Measurements from ENCODE around the gene GPC6.

Gene GPC6

DNA sequence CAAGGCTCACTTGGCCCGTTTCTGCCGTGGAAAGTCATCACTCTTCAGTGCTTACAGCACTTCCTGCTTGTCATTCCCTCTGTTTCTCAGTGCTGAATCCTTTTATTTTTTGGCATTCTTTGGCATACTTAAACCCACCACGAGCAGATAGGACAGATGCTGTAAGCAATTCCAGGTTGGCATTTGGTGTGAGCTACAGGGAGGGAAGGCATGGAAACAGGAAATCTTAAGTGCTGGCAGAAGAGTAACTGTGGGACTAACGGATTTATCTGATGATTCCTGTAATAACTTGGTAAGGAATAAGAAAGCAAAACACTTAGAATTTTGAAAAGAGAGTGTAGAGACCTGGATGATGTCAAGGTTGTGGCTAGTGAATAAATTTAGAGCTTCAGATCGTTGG lies 273.4 kb downstream of the GPC6 start:
- no peak for DNase-seq (ENCODE audit: low read depth in 2 of 2)

DNA sequence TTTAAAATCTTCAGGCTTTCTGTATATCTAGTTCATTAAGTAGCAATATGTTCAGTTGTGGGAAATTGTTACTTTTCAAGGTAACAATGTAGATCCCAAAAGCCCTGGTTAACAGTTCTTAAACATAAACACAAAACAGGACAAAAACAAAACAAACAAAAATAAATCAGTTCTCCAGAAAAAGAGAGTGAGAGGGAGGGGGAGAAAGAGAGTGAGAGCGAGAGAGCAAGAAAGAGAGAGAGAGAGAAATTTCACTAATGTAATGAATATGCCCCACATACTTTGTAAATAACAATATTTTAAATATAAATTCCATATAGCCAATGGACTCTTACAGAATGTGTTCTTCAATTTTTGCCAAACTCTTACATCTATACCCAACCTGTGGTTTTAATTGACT lies 275.5 kb downstream of the GPC6 start:
- DNase-seq (ENCODE audit: low read depth in 2 of 2), result no peak

DNA sequence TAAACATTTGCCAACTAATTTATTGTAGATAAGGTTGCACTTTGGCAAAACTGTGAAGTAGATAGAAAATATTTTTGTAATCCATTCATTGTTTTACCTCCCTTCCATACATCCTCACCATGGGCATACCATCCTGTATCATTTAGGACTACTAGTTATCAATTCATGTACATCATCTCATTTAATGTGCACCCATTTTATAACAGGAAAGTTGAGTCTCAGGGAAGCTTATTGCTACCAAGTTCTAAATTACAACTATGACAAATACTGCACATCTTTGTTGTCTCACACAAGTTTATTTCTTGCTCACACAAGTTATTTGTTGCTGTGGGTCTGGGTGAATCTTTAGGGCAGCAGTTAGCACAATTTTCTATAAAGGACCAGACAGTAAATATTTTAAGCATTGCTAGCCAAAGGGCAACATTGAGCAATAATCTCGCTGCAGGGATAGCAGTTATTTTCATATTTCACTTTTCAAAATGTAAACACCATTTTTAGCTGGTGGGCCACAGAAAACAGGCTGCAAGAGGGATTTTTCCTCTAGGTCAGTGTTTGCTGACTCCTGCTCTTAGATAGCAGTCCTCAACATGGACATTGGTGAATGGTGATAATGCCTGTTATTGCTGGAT lies 276.5 kb downstream of the GPC6 start:
- no peak for DNase-seq (ENCODE audit: low read depth in 2 of 2)

DNA sequence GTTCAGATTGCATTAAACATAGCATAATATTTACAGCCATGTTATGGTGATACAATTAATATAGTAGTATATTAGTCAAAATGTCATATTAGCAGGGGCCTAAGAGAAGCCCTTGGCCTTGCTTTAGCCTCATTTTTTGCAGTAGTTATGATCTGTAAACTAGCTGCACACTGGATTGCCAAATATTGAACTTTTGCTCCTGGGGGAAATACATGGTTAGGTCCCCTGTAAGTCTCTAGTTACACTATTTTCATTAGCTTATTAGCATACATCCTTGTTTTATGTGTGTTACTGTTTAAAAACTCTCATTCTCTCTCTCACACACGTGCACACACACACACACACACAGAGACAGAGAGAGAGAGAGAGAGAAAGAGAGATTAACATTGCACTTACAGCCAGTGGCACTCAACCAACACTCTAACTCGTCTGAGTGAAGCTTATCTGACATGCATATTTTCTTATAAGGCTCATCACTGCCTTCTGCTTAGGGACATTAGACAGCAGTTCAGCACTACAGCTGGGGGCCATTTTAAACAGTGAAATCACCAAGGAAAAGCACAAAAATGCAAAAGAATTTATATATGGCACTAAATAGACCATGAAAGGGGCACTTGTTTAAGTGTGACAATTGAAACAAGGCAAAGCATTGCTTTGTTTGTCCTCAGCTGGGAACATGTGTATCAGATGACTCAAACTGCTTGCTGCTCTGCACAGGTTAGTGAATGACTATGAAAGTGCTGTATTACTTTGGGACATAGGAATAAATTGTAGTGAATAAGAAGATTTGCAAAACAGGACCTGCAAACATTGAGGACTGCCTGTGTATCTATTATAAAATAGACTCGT lies 278.7 kb downstream of the GPC6 start:
- no peak for DNase-seq (ENCODE audit: low read depth in 2 of 2)

DNA sequence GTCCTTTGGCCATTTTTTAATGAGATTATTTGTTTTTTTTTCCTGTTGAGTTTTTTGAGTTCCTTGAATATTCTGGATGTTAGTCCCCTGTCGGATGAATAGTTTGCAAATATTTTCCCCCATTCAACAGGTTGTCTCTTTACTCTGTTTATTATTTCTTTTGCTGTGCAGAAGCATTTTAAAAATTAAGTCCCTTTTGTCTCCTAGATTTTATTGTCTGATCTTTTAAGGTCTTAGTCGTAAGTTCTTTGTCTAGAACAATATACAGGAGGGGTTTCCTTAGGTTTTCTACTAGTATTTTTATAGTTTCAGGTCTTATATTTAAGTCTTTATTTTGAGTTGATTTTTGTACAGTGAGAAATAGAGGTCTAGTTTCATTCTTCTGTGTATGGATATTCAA lies 284.4 kb downstream of the GPC6 start:
- no peak for DNase-seq (ENCODE audit: low read depth in 2 of 2)

DNA sequence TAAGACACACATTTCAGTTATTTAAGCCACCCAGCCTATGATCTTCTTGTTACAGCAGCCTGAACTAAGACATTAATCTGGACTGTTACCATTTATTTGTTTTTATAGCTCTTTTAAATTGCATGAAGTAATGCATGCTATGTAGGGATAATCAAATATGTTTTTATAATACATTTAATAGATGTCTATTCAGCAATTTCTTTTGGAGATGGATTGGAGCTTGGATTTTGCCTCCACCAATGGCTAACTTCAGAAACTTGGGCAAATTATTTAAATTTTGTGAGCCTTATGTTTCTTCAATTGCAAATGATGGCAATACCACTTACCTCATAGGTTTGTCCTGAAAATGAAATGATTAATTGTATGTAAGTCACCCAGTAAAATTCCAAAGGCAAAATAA lies 288.7 kb downstream of the GPC6 start:
- DNase-seq (ENCODE audit: low read depth in 2 of 2), result no peak

DNA sequence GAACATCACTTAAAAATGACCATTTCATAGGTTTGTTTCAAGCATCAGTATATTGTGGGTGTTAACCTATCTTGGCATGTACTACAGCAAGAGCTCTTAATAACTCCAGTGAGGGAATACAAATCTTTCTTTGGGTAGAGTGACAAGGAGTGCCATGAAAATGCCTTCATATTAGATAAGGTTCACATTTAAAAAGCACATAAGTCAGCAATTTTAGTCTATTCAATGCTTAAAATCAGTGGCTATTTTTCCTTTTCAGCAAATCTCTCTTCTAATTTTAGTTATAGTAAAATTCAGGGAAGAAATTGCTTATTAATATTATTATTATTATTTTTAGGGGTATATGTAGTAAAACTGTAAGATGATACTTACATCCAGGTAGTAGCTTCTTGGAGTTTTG lies 291.1 kb downstream of the GPC6 start:
- DNase-seq (ENCODE audit: low read depth in 2 of 2), result no peak

DNA sequence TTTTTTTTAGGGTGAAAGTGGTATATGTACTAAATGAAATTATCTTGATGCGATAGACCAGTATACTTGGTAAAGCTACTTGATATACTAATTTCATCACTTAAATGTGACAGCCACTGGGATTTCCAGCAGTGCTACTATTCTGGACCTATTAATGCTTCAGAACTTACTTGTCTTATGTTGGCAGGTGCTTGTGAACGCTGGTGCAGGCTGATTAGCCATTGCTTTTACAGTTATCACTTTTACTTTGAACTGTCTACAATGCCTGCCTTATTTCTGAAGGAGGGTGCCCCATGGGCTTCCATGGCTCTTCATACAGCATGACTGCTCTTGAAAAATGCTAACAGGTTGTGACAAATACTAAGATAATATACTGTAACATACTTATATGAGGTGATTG lies 294.7 kb downstream of the GPC6 start:
- DNase-seq (ENCODE audit: low read depth in 2 of 2), result no peak

DNA sequence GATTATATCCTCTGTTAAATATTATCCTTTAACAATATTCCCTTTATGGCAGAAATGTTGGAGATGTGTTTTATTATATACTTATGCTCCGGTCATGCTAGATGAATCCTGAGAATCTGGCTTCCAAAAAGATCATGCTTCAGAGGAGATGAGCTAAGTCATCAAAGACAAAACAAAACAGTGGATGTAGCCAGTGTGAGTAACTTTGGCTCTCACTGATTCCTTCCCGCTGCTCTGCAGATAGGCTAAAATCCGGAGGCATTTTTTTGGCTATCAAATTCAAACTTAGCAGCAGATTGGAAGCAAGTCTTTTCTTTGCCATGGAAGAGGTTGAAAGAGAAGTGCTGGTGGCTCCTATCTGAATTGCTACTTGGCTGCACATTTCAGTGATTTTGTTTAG lies 295.9 kb downstream of the GPC6 start:
- no peak for DNase-seq (ENCODE audit: low read depth in 2 of 2)

DNA sequence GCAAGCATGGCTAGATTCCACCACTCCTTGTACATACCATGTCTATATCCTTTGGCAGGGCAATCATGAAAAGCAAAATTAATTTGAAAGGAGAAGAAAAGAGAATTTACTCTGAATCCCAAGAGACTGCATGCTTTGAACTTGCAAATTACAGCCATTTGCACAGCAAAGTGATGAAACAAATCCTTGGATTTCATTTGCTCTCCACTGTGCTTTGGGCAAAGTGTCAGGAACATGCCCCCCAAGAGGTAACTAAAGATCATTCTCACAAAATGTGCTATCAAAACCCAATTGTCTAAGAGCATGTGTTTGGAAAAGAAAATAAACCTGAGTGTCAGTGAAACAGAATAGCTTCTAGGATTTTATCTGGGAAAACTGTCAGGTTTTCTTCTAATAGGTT lies 298.5 kb downstream of the GPC6 start:
- DNase-seq (ENCODE audit: low read depth in 2 of 2), result no peak

DNA sequence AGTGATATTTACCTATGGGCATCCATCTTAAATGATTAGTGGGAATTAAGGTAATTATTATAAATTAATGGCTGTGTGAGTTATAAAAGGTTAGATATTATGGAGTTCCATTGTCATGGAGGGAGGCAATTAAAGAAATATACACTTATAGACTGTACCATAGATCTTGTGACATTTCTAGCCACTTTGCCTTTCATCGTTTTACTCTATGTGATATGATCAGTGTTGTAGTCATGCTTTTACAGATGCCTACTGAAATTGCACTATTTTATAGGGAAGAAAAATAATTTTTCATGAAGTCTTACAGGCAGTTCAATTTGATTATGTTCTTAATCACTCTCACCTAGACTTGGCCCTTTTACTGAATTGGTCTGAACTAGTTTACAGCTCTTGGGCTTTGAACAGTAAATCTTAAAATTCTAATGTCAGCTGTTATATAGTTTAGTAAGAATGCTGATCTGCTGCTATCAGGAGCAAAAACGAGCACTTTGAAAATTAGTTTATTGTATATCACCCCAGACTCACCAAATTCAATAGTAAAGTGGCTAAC lies 301.2 kb downstream of the GPC6 start:
- DNase-seq (ENCODE audit: low read depth in 2 of 2), result no peak

DNA sequence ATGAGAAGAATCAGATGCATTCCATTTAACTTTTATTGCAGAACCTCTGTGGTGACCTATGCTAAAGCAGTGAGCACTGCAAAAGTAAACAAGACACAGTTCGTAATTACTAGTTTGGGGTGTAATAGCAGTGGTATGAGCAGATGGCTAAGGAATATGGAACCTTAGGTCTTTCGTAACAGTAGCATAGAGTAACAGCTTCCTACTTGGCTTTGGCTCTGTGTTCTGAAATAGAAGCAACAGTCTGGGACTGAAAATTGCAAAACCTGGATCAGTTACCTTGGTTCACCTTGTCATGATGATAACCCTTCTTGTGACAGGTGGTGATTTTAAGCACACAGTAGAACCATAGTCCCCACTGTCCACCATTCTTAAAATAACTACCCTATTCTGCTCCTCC lies 303.4 kb downstream of the GPC6 start:
- DNase-seq (ENCODE audit: low read depth in 2 of 2), result no peak

DNA sequence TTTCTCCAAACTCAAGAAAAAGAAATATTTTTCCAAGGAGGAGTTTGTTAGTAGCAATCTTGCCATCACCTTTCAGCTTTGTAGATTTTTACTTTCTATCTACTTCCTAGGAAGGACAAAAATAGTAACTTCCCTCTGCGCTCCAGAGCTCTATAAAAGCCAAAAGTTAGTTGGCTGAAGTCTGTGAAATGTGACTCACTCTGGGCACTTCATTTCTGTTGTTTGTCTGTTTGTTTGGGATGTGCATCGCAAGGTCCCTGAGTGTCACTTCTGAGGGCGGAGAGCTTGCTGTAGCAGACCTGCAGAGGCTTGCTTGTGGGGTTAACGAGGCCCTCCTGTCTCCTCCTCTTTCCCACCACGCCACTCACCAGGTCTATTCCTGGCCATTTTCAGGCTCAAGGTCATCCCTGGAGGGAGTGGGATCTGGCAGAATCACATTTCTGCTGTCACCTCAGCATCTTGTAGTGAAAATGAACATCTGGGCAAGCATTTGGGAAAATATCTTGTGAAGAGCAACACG lies 307.6 kb downstream of the GPC6 start:
- DNase-seq (ENCODE audit: low read depth in 2 of 2), result no peak

DNA sequence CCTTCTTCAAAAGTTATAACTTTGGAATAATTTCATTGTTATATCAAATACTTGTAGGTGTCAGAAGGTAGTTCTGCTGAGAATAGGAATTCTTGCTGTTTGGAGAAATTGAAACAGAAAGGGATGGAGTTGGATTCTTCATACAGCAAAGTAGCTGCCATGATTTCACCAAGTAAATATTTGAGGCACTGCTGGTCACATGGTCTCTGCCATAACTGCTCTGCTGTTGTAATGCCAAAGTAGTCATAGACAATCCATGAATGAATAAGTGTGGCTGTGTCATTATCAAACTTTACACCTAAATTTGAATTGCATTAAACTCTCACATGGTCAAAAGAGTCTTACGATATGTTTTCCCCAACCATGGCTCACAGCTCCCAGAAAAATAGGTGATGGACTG lies 308.6 kb downstream of the GPC6 start:
- DNase-seq (ENCODE audit: low read depth in 2 of 2), result no peak

DNA sequence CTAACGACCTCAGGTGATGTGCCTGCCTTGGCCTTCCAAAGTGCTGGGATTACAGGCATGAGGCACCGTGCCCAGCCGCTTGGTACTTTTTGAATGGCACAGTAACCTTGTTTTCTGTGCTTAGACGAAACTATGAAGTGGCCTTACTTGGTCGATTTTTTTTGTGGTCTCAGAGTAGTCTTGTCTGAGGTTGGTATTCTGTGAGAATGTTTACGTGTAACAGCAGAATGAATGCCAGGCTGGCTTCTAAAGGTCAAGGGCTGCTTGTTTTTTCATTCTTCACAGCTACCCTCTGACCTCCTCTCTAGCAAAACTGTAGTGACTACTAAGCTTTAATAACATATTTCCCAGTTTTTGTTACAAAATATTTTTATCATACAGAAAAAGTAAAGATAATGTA lies 313.3 kb downstream of the GPC6 start:
- no peak for DNase-seq (ENCODE audit: low read depth in 2 of 2)

DNA sequence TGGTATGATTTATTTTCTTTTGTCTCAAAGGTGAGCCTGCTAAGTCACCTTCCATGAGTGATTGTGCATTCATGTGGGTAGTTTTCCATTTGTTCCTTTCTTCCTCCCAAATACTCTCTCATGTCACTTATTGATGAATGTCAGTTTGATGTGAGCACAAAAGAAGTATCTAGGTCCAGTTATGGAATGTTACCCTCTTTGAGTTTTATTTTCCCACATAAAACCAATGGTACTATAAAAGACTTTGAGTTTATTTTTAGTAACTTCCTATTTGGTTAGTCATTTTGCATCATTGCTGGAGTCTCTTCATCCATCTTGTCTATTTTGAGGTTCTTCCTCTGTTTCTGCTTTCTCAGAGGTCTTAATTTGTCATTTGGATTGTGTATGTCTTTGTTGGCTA lies 321.3 kb downstream of the GPC6 start:
- no peak for DNase-seq (ENCODE audit: low read depth in 2 of 2)

DNA sequence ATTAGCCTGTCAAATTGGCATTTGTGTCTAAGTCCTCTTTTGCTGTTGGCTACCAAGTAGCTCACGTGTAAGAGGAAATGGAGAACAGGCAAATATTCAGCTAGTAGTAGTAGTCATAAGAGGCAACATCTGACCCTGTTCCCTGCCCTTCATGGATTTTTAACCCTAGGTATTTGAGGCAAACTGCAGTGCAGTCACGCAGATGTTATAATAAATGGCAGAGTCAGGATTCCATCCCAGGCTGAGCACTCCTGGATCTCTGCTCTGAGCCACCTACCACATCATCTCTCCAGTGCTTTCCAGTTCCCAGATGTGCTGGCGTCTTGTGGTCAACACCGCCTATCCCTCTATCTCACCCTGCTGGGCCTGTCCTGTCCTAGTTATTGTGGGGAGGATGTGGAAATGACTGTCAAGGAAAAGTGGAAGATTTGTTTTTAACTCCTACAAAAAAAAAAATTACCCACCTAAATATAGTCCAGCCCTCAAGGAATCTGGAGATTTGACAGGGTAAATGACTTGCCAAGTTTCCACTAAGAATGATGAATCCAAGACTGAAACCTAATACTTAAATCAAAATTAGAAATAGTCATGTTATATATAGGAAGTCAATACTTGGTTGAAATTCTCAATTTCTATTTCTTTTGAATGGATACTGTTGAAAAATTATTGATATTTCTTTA lies 322.9 kb downstream of the GPC6 start:
- no peak for DNase-seq (ENCODE audit: low read depth in 2 of 2)

DNA sequence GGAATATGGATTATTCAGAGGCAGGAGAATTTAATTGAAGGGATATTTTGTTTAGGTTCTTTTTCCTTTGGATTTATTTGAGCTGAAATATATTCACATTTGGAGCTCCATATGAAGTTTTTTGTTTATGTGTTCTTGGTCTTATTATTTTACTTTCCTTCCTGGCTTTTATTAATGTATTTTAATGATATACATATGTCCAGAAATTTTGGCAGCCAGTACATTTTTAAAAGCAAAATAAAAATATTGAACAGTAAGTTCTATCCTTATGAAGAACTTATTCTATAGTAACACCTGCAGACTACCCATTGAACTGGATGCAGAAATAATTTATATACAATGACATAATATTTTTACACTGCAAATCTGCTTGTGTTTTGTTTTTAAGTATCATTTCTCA lies 323.6 kb downstream of the GPC6 start:
- no peak for DNase-seq (ENCODE audit: low read depth in 2 of 2)

DNA sequence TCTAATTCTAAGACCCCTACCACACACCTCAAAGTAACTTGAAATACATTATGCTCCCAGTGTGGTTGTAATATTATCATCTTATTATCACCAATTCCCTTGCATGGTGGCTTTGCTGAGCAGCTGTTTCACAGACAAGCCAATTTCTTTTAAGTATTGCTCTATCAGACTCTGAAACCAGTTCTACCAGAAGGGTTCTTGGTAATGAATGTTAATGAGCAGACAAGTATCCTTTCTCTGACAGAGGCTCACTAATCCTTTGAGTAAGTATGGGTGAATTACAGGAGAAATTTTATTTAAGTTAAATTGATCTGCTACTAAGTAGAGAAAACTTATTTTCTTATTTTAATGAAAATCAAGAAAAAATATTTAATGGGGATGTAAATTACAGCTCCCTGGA lies 326.0 kb downstream of the GPC6 start:
- no peak for DNase-seq (ENCODE audit: low read depth in 2 of 2)

DNA sequence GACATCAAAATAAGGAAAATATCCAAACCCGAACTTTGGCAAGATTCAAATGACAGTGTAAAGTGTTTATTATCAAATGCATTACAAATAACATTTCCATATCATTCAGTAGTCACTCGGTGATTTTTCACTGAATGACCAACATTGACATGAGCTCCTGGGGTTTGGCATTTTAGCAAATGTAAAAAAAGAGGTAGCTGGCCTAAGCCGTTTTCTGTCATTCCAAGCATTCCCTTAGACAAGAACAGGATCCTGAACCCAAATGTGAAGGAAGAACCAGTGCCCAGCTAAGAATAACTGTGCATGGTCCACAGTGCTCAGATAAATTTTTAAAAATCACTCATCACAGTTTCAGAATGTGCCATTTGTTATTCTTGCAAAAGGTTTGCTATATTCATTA lies 327.9 kb downstream of the GPC6 start:
- DNase-seq (ENCODE audit: low read depth in 2 of 2), result no peak

DNA sequence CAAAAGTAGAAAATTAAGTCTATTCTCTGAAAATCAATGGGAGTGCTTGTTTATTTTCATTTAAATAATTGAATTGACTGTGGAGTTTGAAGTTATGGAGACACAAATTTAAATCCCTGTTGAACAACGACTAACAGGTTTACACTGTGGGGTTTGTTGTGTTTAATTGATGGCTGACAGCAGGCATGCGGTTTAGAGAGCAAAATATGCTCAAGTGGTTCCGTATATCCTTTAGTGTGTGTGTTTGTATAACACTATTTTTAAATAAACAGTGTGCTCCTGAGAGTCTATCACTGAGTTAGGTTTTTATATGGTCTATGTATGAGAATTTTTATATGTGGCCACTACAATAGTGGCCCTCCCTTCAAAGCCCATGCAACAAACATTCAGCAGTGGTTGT lies 332.0 kb downstream of the GPC6 start:
- no peak for DNase-seq (ENCODE audit: low read depth in 2 of 2)

DNA sequence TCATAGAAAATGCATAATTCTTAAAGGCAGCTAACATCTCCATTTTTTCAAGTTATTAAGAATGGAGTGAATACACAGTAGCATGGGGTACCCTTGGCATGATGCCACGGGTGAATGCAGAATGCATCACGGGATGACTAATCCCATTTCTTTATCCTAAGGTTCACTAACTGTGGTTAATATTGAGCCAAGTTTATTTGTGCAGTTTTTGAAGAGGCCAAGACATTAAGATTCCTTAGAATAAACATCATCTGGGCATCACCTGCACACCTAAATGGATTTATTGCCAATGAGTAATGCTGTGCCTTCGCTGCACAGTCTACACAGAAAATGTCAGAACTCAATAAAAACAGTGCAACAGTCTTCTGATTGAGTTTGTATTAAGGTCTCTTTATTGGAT lies 333.1 kb downstream of the GPC6 start:
- no peak for DNase-seq (ENCODE audit: low read depth in 2 of 2)
